Esophagus muscularis mucosa (tissue), 4 donors: Measurements from ENCODE around the gene CMTM8. TPM values are rescaled to one million over a fixed set of nuclear protein-coding genes. Genes with fewer than 3 reads are reported as not detected.

ENCODE experiments used
- DNase-seq: peaks from one replicate; pipeline ENCODE4 v3.0.0-alpha.2; 2017; ENCODE audit errors: extremely low spot score
- H3K27ac ChIP-seq, 4 donors: fragments of 200-600 bp; sonication (generic); replicated peaks in 1 of 4; 1 replicate in 3 of 4; 2 replicates in 1 of 4; pipeline ENCODE4 v1.5.1; 2016 to 2019; ENCODE audit warnings: mild to moderate bottlenecking in 1 of 4
- H3K27me3 ChIP-seq, 4 donors: fragments of 200-600 bp; sonication (generic); one replicate each; pipeline versions ENCODE4 v1.5.1 to v1.6.0; 2016 to 2019
- H3K36me3 ChIP-seq, 4 donors: fragments of 200-600 bp; sonication (generic); one replicate each; pipeline ENCODE4 v1.5.1; 2016 to 2019
- H3K4me1 ChIP-seq, 4 donors: fragments of 200-600 bp; sonication (generic); one replicate each; pipeline ENCODE4 v1.5.1; 2016 to 2019
- H3K4me3 ChIP-seq, 4 donors: fragments of 200-600 bp; sonication (generic); 1 replicate in 2 of 4; 2 replicates in 2 of 4; pipeline ENCODE4 v1.5.1; 2016 to 2019; ENCODE audit warnings: mild to moderate bottlenecking in 4 of 4, moderate library complexity in 1 of 4
- H3K9me3 ChIP-seq, 4 donors: fragments of 200-600 bp; sonication (generic); 1 replicate in 3 of 4; 2 replicates in 1 of 4; pipeline ENCODE4 v1.5.1; 2016 to 2019
- CTCF ChIP-seq, 3 experiments: fragments of 200-600 bp in 2 of 3; fragments of 450-650 bp in 1 of 3; sonication (generic) in 2 of 3; IDR thresholded peaks; one replicate each; pipeline ENCODE4 v1.5.1; 2017 to 2019; ENCODE audit warnings: antibody characterized with exemption in 3 of 3, mild to moderate bottlenecking in 2 of 3, moderate library complexity in 1 of 3
- EP300 ChIP-seq: sonication (generic); formaldehyde crosslinking; IDR thresholded peaks from one replicate; pipeline ENCODE4 v1.6.1; 2017; ENCODE audit warnings: antibody characterized with exemption
- POLR2A ChIP-seq: fragments of 450-650 bp; IDR thresholded peaks from one replicate; pipeline ENCODE4 v1.6.1; 2017; ENCODE audit warnings: antibody characterized with exemption, moderate library complexity, mild to moderate bottlenecking, low read depth
- POLR2AphosphoS5 ChIP-seq, 2 donors: sonication (generic); formaldehyde crosslinking; IDR thresholded peaks; one replicate each; pipeline ENCODE4 v1.6.1; 2017; ENCODE audit warnings: antibody characterized with exemption in 2 of 2
- WGBS: methylation state at CpG from one replicate; pipeline ENCODE4 v1.1.5; 2018; 5-methylcytosine and 5-hydroxymethylcytosine counted together
- intact Hi-C: fragments of 100-400 bp; cut with DNase I; formaldehyde crosslinking; loops from one replicate; pipeline ENCODE4 v1.15.1; 2023
- total RNA-seq, 4 donors: library from RNA; depleted of rRNA; stranded (reverse); fragments of >200 nt; gene quantifications; one replicate each; pipeline versions ENCODE4 v1.1.0 to v1.2.1, GENCODE V29; 2016

The CMTM8 gene
- total RNA-seq, 4 donors from 2014 or later = 1.7 to 4.2 (median 3.8) TPM

- WGBS = 19% methylated on average over 2 of the region's 2 CpGs
- TF ChIP-seq EP300 (no peak), POLR2AphosphoS5 (IDR thresholded peaks at IDR 0.05) (no peak), POLR2A (no peak), CTCF (IDR thresholded peaks at IDR 0.05) (no peak)
- Histone ChIP-seq H3K9me3 (no peaks in the 10 kb centered on the region), H3K36me3 (no peaks in the 10 kb centered on the region), H3K27me3 (no peaks in the 10 kb centered on the region), H3K4me1 (peaks cover 0 to 5% (median 0%) of the 10 kb centered on the region in 4 donors), H3K4me3 (no peak overlapping the region), H3K27ac (no peak overlapping the region)
- intact Hi-C loops = no loop called here
- DNase-seq = peak; percentile 34
Observed at GRCh38 chr3:32278714-32279113, 40.2 kb downstream of the CMTM8 start.

- WGBS = 76% methylated on average over 6 of the region's 6 CpGs
- intact Hi-C loops = no loop called here
- no peak for TF ChIP-seq EP300
- no peak for TF ChIP-seq POLR2AphosphoS5 (IDR thresholded peaks at IDR 0.05)
- no peak for TF ChIP-seq CTCF (IDR thresholded peaks at IDR 0.05)
- no peak for TF ChIP-seq POLR2A
Observed at GRCh38 chr3:32280262-32280910, 41.9 kb downstream of the CMTM8 start.

GRCh38 chr3:32281570-32282106 is 43.2 kb downstream of the CMTM8 start:
- TF ChIP-seq POLR2AphosphoS5 (IDR thresholded peaks at IDR 0.05) (no peak), EP300 (no peak), CTCF (IDR thresholded peaks at IDR 0.05) (no peak), POLR2A (no peak)
- WGBS = 97% methylated on average over 2 of the region's 2 CpGs
- no peak for DNase-seq
- Histone ChIP-seq H3K27me3 (no peaks in the 10 kb centered on the region), H3K9me3 (no peaks in the 10 kb centered on the region), H3K4me3 (no peak overlapping the region), H3K27ac (no peak overlapping the region), H3K4me1 (peaks cover 0 to 5% (median 0%) of the 10 kb centered on the region in 4 donors), H3K36me3 (no peaks in the 10 kb centered on the region)
- intact Hi-C loops = no loop called here

More at GRCh38 chr3:32280262-32280910, 41.9 kb downstream of the CMTM8 start:
- Histone ChIP-seq H3K4me3 (no peak overlapping the region), H3K9me3 (no peaks in the 10 kb centered on the region), H3K4me1 (peaks cover 0 to 5% (median 0%) of the 10 kb centered on the region in 4 donors), H3K36me3 (no peaks in the 10 kb centered on the region), H3K27me3 (no peaks in the 10 kb centered on the region), H3K27ac (no peak overlapping the region)
- DNase-seq = no peak

- 82% methylated on average over 4 of the region's 4 CpGs for WGBS
- Histone ChIP-seq H3K27ac (no peak overlapping the region), H3K9me3 (no peaks in the 10 kb centered on the region), H3K4me1 (peaks cover 0 to 5% (median 0%) of the 10 kb centered on the region in 4 donors), H3K4me3 (no peak overlapping the region), H3K27me3 (no peaks in the 10 kb centered on the region), H3K36me3 (no peaks in the 10 kb centered on the region)
- no peak for DNase-seq
- TF ChIP-seq POLR2A (no peak), CTCF (IDR thresholded peaks at IDR 0.05) (no peak), EP300 (no peak), POLR2AphosphoS5 (IDR thresholded peaks at IDR 0.05) (no peak)
- intact Hi-C loops = no loop called here
Observed at GRCh38 chr3:32282578-32283154, 44.2 kb downstream of the CMTM8 start.
